Endothelial cell (in vitro differentiated cells): Measurements from ENCODE around the gene TNFRSF12A. TPM values are rescaled to one million over a fixed set of nuclear protein-coding genes. Genes with fewer than 3 reads are reported as not detected.

Experiments
- DNase-seq: peaks from one replicate; pipeline ENCODE4 v3.0.0; 2021; ENCODE audit warnings: low spot score
- H3K27ac Mint-ChIP-seq: one replicate; pipeline ENCODE4 v1.8.0; 2021; ENCODE audit warnings: mixed read lengths, inconsistent platforms; ENCODE audit not compliant: unreplicated experiment
- H3K27me3 Mint-ChIP-seq: one replicate; pipeline ENCODE4 v1.8.0; 2021; ENCODE audit warnings: mild to moderate bottlenecking, moderate library complexity, mixed read lengths, inconsistent platforms; ENCODE audit not compliant: unreplicated experiment
- H3K36me3 Mint-ChIP-seq: one replicate; pipeline ENCODE4 v1.8.0; 2021; ENCODE audit warnings: mild to moderate bottlenecking, low read depth, mixed read lengths, inconsistent platforms; ENCODE audit not compliant: unreplicated experiment
- H3K4me1 Mint-ChIP-seq: one replicate; pipeline ENCODE4 v1.8.0; 2021; ENCODE audit warnings: mild to moderate bottlenecking, mixed read lengths, inconsistent platforms; ENCODE audit not compliant: unreplicated experiment
- H3K4me3 Mint-ChIP-seq: one replicate; pipeline ENCODE4 v1.8.0; 2021; ENCODE audit warnings: mild to moderate bottlenecking, mixed read lengths, inconsistent platforms; ENCODE audit not compliant: unreplicated experiment
- H3K9me3 Mint-ChIP-seq: one replicate; pipeline ENCODE4 v1.8.0; 2021; ENCODE audit warnings: mixed read lengths, inconsistent platforms; ENCODE audit not compliant: unreplicated experiment
- total RNA-seq: library from RNA; stranded (reverse); fragmentation: NEBNext Ultra II Directional; extraction: Animal tissue kit (Norgen Biotek cat#: 25700); gene quantifications from one replicate; pipeline ENCODE4 v1.2.1, GENCODE V29; 2021; ENCODE audit not compliant: unreplicated experiment
- TF ChIP-seq, protein P1 (sequence below): fragments of 200-600 bp; sonication (generic); IDR thresholded peaks from one replicate; pipeline ENCODE4 v1.5.0; 2021; ENCODE audit warnings: antibody characterized with exemption; ENCODE audit not compliant: unreplicated experiment

TNFRSF12A gene
- total RNA-seq, 1 donor from 2014 or later: 3.0 TPM

DNA sequence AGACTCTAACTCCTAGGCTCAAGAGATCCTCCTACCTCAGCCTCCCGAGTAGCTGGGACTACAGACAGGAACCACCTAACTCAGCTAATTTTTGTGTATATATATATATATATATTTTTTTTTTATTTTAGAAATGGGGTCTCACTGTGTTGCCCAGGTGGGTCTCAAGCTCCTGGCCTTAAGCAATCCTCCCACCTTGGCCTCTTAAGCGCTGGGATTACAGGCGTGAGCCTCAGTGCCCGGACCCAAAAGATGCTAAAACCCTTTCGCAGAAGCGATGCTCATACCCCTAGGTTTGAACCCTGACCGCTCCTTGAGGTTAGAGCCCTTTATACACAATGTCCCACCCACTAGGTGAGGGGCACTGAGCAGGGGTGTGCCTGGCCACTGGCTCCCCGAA is 9.7 kb upstream of the TNFRSF12A start:
- Mint-ChIP-seq H3K27me3 (peaks cover 14% of the 10 kb centered on the region), H3K9me3 (no peaks in the 10 kb centered on the region), H3K4me3 (no peak overlapping the region), H3K36me3 (peaks cover 5% of the 10 kb centered on the region), H3K4me1 (peaks cover 24% of the 10 kb centered on the region), H3K27ac (no peak overlapping the region)
- no peak for DNase-seq
- TF ChIP-seq, protein P1, sequence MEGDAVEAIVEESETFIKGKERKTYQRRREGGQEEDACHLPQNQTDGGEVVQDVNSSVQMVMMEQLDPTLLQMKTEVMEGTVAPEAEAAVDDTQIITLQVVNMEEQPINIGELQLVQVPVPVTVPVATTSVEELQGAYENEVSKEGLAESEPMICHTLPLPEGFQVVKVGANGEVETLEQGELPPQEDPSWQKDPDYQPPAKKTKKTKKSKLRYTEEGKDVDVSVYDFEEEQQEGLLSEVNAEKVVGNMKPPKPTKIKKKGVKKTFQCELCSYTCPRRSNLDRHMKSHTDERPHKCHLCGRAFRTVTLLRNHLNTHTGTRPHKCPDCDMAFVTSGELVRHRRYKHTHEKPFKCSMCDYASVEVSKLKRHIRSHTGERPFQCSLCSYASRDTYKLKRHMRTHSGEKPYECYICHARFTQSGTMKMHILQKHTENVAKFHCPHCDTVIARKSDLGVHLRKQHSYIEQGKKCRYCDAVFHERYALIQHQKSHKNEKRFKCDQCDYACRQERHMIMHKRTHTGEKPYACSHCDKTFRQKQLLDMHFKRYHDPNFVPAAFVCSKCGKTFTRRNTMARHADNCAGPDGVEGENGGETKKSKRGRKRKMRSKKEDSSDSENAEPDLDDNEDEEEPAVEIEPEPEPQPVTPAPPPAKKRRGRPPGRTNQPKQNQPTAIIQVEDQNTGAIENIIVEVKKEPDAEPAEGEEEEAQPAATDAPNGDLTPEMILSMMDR: no peak

DNA sequence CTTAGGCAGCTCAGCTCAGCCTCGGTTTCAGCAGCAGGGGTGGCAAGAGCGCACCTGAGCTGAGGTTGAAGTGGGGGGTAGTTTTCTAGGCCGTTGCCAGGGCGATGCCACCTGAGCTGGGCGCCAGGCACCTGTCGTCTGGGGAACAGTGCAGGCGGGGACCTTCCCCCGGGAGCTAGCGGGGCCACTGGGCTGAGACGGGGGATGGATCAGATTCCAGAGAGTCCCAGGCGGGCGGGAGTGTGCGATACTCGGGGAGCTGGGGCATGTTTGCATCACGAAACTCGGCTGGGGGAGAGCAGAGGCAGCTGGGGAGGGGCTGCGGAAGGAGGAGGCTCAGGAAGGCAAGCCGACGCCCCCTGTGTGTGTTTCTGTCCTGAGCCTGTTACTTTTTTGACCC is 7.9 kb upstream of the TNFRSF12A start:
- Mint-ChIP-seq H3K36me3 (peaks cover 5% of the 10 kb centered on the region), H3K27ac (no peak overlapping the region), H3K4me3 (no peak overlapping the region), H3K9me3 (no peaks in the 10 kb centered on the region), H3K27me3 (peaks cover 16% of the 10 kb centered on the region), H3K4me1 (peaks cover 17% of the 10 kb centered on the region)
- no peak for DNase-seq
- TF ChIP-seq, protein P1: no peak

DNA sequence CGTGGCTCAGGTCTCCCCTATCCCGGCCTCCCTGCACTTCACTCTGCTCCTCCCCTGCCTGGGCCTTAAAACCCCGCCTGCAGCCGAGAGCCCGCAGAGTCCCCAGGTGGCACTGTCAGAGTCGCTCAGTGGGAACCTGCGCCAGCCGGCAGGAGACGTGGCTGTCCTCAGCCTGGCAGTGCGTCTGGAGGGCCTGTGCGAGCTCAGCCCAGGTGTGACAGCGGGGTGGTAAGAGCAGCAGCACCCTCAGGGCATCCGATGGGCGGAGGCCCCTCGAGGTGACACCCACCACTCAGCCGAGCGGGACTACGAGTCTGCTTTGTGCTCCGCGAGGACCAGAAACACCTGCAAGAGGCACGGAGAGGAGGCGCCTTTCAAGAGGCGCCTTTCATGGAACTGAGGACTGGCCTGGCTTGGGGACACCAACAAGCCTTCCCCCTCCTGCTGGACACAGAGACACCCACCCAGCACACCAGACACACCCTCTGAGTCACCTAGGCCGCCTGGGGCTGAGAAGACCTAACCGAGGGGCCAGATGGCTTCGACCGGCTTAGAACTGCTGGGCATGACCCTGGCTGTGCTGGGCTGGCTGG is 7.2 kb upstream of the TNFRSF12A start, which contains the start of gene CLDN9:
CLDN9 (plus strand) TSS at position 96 of the 593 bp plus-strand sequence; CDS start at position 536, 440 bp downstream.
- TF ChIP-seq, protein P1: no peak
- Mint-ChIP-seq H3K4me3 (no peak within 1 kb of the TSS), H3K36me3 (peaks cover 5% of the 10 kb centered on the region), H3K27ac (no peak within 1 kb of the TSS), H3K4me1 (peaks cover 12% of the 10 kb centered on the region), H3K9me3 (no peaks in the 10 kb centered on the region), H3K27me3 (peaks cover 16% of the 10 kb centered on the region)
- DNase-seq: no peak

DNA sequence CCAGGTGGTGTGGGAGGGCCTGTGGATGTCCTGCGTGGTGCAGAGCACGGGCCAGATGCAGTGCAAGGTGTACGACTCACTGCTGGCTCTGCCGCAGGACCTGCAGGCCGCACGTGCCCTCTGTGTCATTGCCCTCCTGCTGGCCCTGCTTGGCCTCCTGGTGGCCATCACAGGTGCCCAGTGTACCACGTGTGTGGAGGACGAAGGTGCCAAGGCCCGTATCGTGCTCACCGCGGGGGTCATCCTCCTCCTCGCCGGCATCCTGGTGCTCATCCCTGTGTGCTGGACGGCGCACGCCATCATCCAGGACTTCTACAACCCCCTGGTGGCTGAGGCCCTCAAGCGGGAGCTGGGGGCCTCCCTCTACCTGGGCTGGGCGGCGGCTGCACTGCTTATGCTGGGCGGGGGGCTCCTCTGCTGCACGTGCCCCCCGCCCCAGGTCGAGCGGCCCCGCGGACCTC is 6.6 kb upstream of the TNFRSF12A start:
- DNase-seq: no peak
- Mint-ChIP-seq H3K4me3 (no peak overlapping the region), H3K36me3 (peaks cover 5% of the 10 kb centered on the region), H3K9me3 (no peaks in the 10 kb centered on the region), H3K27me3 (peaks cover 16% of the 10 kb centered on the region), H3K4me1 (peaks cover 6% of the 10 kb centered on the region), H3K27ac (no peak overlapping the region)
- TF ChIP-seq, protein P1: no peak

DNA sequence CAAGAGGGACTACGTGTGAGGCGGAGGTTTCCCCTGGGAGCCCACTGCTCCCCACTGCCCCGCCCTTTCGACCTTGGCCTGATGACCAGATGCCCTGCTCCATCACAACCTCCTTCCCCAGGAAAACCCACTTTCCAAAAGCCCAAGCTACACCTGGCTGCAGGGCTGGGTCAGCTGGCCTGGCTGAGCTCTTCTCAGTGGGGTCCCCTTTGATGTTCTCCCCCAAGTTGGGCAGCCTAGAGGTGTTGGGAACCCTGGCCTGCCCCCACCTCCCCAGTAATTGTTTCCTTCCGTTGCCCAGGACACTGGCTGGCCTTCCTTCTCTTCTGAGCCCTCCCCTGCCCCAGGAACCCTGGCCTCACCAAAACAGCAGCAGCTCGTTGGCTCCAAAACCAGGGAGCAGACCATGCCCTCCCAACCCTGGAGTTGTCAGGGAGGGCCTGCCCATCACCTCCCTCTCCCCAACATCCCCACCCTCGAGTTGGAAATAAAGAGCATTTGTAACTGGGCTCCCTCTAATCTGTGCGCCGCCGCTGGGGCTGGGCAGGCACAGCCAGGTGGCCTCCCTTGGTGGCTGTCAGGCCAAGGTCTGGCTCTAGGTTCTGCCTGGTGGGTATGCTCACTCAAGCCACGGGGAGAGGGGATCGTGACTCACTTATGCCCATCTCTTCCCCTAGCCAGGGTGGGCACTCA is 6.0 kb upstream of the TNFRSF12A start:
- DNase-seq: no peak
- Mint-ChIP-seq H3K27me3 (peaks cover 16% of the 10 kb centered on the region), H3K27ac (peak overlapping the region; percentile 24), H3K36me3 (peaks cover 5% of the 10 kb centered on the region), H3K9me3 (no peaks in the 10 kb centered on the region), H3K4me3 (no peak overlapping the region), H3K4me1 (peaks cover 2% of the 10 kb centered on the region)
- TF ChIP-seq, protein P1: no peak
